OCI-LY7 (cell line): ENCODE data around the gene PTPRB. TPM values are rescaled to one million over a fixed set of nuclear protein-coding genes. Genes with fewer than 3 reads are reported as not detected.

Source experiments
- Bru-seq: library from RNA; stranded (reverse); fragments of 400-500 nt; gene quantifications from one replicate; lab custom pipeline; 2021; lab: Mats Ljungman, UMichigan
- BruChase-seq, 2 experiments: library from RNA; stranded (reverse); fragments of 400-500 nt; gene quantifications; one replicate each; lab custom pipeline; 2021; lab: Mats Ljungman, UMichigan
- BruUV-seq: library from RNA; stranded (reverse); fragments of 400-500 nt; replicated peaks from 2 replicates; lab custom pipeline; 2021; lab: Mats Ljungman, UMichigan
- CTCF ChIA-PET: fragments of 300-600 bp; sonication (Branson Sonifier 250); formaldehyde crosslinking; loops from one replicate; lab custom pipeline; 2022; ENCODE audit warnings: antibody characterized with exemption; ENCODE audit not compliant: unreplicated experiment; lab: Charles Lee
- POLR2A ChIA-PET: fragments of 300-600 bp; sonication (Branson Sonifier 250); formaldehyde crosslinking; loops from one replicate; lab custom pipeline; 2022; ENCODE audit warnings: antibody characterized with exemption; lab: Charles Lee
- DNase-seq: peaks from one replicate; pipeline ENCODE4 v3.0.0-alpha.2; 2015; ENCODE audit warnings: low spot score
- H2AFZ ChIP-seq: fragments of 200-600 bp; sonication (generic), shearing (Covaris generic); 2 replicates; pipeline ENCODE4 v1.6.1; 2014; ENCODE audit warnings: mild to moderate bottlenecking, antibody characterized with exemption, low read length, moderate library complexity
- H3K27ac ChIP-seq: fragments of 200-600 bp; sonication (generic); 2 replicates; pipeline ENCODE4 v1.5.1; 2014; ENCODE audit warnings: mixed run types, low read depth, mild to moderate bottlenecking, moderate library complexity, low read length, inconsistent platforms; ENCODE audit not compliant: poor library complexity, severe bottlenecking
- H3K36me3 ChIP-seq: fragments of 200-600 bp; sonication (generic); 2 replicates; pipeline ENCODE4 v1.6.1; 2014; ENCODE audit warnings: mild to moderate bottlenecking, antibody characterized with exemption, low read length, moderate library complexity, mixed read lengths; ENCODE audit not compliant: insufficient read depth
- H3K4me1 ChIP-seq: fragments of 200-600 bp; sonication (generic); 2 replicates; pipeline ENCODE4 v1.5.1; 2014; ENCODE audit warnings: mild to moderate bottlenecking, low read length; ENCODE audit not compliant: insufficient read depth, poor library complexity, severe bottlenecking
- H3K4me2 ChIP-seq: fragments of 200-600 bp; sonication (generic); 2 replicates; pipeline ENCODE4 v1.6.1; 2014; ENCODE audit warnings: mild to moderate bottlenecking, low read length
- H3K4me3 ChIP-seq: fragments of 200-600 bp; sonication (generic); 2 replicates; pipeline ENCODE4 v1.5.1; 2014; ENCODE audit warnings: mild to moderate bottlenecking, low read depth, low read length; ENCODE audit not compliant: poor library complexity, severe bottlenecking
- H3K79me2 ChIP-seq: fragments of 200-600 bp; sonication (generic); 2 replicates; pipeline ENCODE4 v1.6.1; 2016; ENCODE audit warnings: low read depth, mild to moderate bottlenecking, low read length, moderate library complexity, mixed read lengths; ENCODE audit not compliant: insufficient read depth
- H3K9me2 ChIP-seq: fragments of 200-600 bp; sonication (generic); 2 replicates; pipeline ENCODE4 v1.6.1; 2016; ENCODE audit warnings: mild to moderate bottlenecking, low read length, mixed read lengths; ENCODE audit not compliant: insufficient read depth
- H3K9me3 ChIP-seq: fragments of 200-600 bp; sonication (generic); 2 replicates; pipeline ENCODE4 v1.6.1; 2014; ENCODE audit warnings: mild to moderate bottlenecking, mixed run types, low read length, mixed read lengths
- H4K20me1 ChIP-seq: fragments of 200-600 bp; sonication (generic); 2 replicates; pipeline ENCODE4 v1.6.1; 2014; ENCODE audit warnings: mild to moderate bottlenecking, antibody characterized with exemption, low read length, moderate library complexity, mixed read lengths; ENCODE audit not compliant: insufficient read depth
- CTCF ChIP-seq: fragments of 200-600 bp; sonication (generic); conservative IDR thresholded peaks from 2 replicates; pipeline ENCODE4 v1.5.1; 2014; ENCODE audit warnings: mild to moderate bottlenecking, antibody characterized with exemption, low read length, moderate library complexity, mixed read lengths
- EZH2phosphoT487 ChIP-seq: fragments of 200-600 bp; sonication (generic); IDR thresholded peaks from 2 replicates; pipeline ENCODE4 v1.6.1; 2018; ENCODE audit warnings: low read depth, borderline replicate concordance, mild to moderate bottlenecking, mixed run types, antibody characterized with exemption, low read length, moderate library complexity, mixed read lengths
- intact Hi-C: fragments of 100-400 bp; cut with micrococcal nuclease; formaldehyde crosslinking; loops from one replicate; pipeline ENCODE4 v1.10.0; 2022; ENCODE audit not compliant: unreplicated experiment
- long read RNA-seq: library from polyadenylated mRNA; stranded (forward); transcript quantifications from one replicate; pipeline ENCODE4 v2.0.0, GENCODE V29; 2022
- total RNA-seq, 2 experiments: library from RNA; depleted of rRNA in 1 of 2; stranded (reverse); fragments of >200 nt in 1 of 2; shearing (Covaris generic) in 1 of 2; gene quantifications; 2 replicates each; pipeline ENCODE4 v1.2.3, GENCODE V29; 2014 to 2022

The PTPRB gene
- total RNA-seq (2014; rRNA removed; shearing (Covaris generic)): not detected in 2 replicates
- total RNA-seq (2022): not detected in 2 replicates
- Bru-seq, nascent RNA: percentile 4 among the genes with signal in this experiment
- percentile 1 among the genes with signal in this experiment for BruChase-seq, experiment 1, labeled RNA remaining after a 6-hour chase
- percentile 1 among the genes with signal in this experiment for BruChase-seq, experiment 2, labeled RNA remaining after a 2-hour chase
- long read RNA-seq: 0 reads

- H3K79me2 ChIP-seq: no peaks in the 10 kb centered on the region
- H3K4me1 ChIP-seq: no peaks in the 10 kb centered on the region
- no peak within 1 kb of the TSS for H3K4me2 ChIP-seq
- intact Hi-C loops: no loop called here
- H3K27ac ChIP-seq: no peak within 1 kb of the TSS
- no peaks in the 10 kb centered on the region for H3K36me3 ChIP-seq
- POLR2A ChIA-PET: no interaction called here
- H2AFZ ChIP-seq: no peak within 1 kb of the TSS
- DNase-seq: no peak
- TF ChIP-seq EZH2phosphoT487 (no peak), CTCF (no peak)
- BruUV-seq: no TSS peak
- no peaks in the 10 kb centered on the region for H3K9me2 ChIP-seq
- CTCF ChIA-PET: no interaction called here
- no peaks in the 10 kb centered on the region for H3K9me3 ChIP-seq
- no peaks in the 10 kb centered on the region for H4K20me1 ChIP-seq
- no peak within 1 kb of the TSS for H3K4me3 ChIP-seq
Measured at GRCh38 chr12:70637303-70638085, at the start of gene PTPRB. TSS of gene PTPRB (minus strand) at chr12:70637429. CDS start at chr12:70637395, 34 bp downstream.

- no peak overlapping the region for H2AFZ ChIP-seq
- no peaks in the 10 kb centered on the region for H3K9me3 ChIP-seq
- no peak overlapping the region for H3K27ac ChIP-seq
- H4K20me1 ChIP-seq: no peaks in the 10 kb centered on the region
- no peaks in the 10 kb centered on the region for H3K4me1 ChIP-seq
- H3K79me2 ChIP-seq: no peaks in the 10 kb centered on the region
- ChIA-PET POLR2A (no interaction called here), CTCF (no interaction called here)
- no peaks in the 10 kb centered on the region for H3K36me3 ChIP-seq
- BruUV-seq: no TSS peak
- intact Hi-C loops: no loop called here
- H3K4me3 ChIP-seq: no peak overlapping the region
- no peak for TF ChIP-seq CTCF
- TF ChIP-seq EZH2phosphoT487: no peak
- no peak overlapping the region for H3K4me2 ChIP-seq
- H3K9me2 ChIP-seq: no peaks in the 10 kb centered on the region
- DNase-seq: no peak
Measured at GRCh38 chr12:70686907-70687306, 49.7 kb upstream of the PTPRB start.

GRCh38 chr12:70686299-70686698, 49.1 kb upstream of the PTPRB start:
- Histone ChIP-seq H3K9me2 (no peaks in the 10 kb centered on the region), H3K27ac (no peak overlapping the region), H3K4me3 (no peak overlapping the region), H3K9me3 (no peaks in the 10 kb centered on the region), H3K4me1 (no peaks in the 10 kb centered on the region), H4K20me1 (no peaks in the 10 kb centered on the region), H3K36me3 (no peaks in the 10 kb centered on the region), H2AFZ (no peak overlapping the region), H3K4me2 (no peak overlapping the region), H3K79me2 (no peaks in the 10 kb centered on the region)
- intact Hi-C loops: no loop called here
- TF ChIP-seq CTCF: no peak
- ChIA-PET POLR2A (no interaction called here), CTCF (no interaction called here)
- BruUV-seq: no TSS peak
- no peak for DNase-seq
